Activated CD4-positive, CD25-positive, alpha-beta regulatory T cell treated with anti-CD3 and anti-CD28 coated beads, Interleukin-2, amount 50 U/mL, for 72 hours (primary cell): ENCODE data around the gene PGM5.

ENCODE experiments used
- DNase-seq: peaks from one replicate; pipeline ENCODE4 v3.0.0; 2021

The PGM5 gene

DNA sequence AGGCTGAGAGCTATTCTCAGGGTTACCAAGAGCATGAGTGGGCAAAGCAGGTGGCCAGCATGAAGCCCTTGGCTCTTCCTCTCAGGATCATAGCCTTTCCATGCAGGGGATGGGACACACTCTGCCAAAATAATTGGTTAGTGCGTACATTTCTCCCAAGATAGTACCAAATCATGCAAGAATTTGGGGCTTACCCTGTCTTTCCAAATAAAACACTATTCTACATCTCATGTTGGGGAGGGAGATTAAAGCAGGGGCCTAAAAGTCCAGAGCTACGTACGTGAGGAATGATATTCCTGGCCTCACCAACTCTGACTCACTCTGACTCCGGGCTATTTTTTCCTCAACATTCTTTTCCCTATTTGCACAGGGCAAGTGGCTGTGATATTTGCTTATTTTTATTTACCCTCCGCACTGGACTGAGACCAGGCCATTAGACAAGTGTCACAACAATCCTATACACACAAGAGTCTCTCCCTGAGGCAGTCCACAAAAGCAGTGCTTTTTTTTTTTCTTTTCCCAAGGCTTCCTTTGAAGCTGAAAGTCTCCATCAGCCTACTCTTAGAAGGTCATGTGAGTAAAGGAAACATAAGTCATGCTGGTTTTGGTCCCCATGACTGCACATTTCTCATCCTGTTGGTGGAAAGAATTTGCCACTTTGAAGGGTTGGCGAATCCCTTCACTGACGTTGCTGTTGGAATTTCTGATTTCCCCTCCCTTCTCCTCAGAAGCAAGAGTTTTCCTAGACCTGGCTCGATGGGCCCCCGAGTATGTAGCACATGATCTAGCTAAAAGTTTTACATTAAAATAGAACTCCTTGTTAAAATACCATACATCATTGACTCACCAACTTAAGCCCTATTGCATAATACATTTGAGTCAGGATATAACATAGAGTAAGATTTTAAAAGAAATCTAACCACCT is 144.3 kb downstream of the PGM5 start:
- DNase-seq = no peak

DNA sequence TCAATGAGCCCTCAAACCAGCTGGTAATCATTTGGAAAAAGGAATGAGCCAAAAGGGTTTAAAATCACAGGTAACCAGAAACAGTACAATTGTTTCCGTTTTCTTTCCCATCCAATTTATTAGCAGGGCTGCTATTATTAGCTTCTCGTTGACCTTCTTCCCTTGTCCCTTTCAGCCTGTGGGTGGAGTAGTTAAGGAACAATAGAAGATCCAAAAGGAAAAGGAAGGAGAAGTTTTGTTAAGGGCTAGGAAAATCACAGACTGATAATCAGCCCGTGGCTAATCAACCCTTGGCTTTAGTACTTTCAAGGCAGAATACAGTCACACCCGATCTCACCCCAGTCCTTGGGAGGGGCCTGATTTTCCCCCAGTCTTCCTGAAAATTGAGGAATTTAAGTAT is 145.9 kb downstream of the PGM5 start:
- no peak for DNase-seq

DNA sequence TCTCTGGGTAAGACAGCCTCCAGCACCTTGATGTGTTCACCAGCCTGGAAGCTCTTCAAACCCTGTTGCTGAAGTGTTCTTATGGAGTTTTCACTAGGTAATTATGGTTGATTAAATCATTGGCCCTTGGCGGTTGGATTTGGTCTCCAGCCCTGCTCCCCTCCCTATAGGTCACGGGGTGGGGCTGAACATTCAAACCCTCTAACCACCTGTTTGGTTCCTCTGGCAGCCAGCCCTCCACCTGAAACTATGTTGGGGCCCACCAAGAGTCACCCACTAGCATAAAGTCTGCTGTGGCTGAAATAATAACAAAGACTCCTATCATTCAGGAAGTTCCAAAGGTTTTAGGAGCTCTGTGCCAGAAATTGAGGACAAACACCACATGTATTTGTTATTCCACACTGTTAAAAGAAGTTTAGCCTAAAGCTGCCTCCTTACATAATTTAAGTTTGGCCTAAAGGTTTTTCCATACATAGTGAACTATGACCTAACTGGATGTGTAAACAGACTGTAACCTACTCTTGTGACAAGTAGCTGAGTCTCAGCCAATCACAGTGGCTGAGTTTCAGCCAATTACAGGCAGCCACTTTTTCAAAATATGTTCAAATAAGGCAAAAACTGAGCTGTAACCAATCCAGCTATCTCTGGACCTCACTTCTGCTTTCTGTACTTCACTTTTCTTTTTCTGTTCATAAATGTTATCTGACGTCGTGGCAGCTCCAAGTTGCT is 149.4 kb downstream of the PGM5 start:
- no peak for DNase-seq

DNA sequence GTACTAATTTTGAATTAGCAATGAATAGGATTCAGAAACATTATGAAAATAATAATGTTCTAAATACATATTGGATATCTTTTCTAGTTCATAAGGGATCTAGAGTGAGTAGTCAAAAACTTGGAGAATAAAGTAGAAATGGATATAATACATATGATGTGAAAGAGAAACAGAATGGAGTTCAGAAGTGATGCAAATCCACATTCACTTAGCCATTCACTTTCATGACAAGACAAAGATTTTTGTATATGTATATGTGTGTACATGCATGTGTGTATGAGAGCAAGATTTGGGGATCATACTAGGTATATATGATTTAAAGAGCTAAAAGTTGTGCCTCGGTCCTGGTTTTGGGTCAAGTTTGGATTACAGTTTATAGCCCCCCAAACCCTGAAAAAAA is 150.1 kb downstream of the PGM5 start:
- DNase-seq = no peak

DNA sequence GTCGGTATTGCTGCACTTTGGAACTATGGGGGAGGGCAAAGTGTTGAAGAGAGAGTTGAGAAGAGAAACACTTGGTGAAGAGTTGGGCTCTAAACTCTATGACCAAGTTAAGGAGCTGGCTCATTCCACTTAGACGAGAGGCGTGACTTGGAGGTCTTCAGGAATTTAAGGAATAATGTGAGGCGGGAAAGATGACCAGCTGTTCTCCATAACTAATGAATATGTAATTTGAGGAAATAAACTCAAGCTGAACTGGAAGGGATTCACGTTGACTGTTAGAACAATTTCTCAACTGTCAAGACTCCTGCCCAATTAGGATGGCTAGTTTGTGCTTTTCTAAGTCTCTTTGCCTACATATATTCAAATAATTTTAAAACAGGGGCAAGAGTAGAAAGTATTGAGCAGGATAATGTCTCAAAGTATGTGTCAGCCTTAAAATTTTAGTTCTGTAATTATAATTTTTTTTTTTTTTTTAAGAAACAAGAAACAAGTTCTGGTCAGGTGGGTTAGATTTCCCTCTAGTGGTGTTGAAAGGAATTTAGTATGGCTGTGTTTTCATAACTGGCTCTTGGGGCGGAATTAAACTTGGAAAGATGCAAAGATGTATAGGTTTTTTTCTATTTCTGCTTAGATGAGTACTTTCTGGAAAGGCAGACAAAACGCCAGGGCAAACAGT is 150.9 kb downstream of the PGM5 start:
- DNase-seq = no peak

DNA sequence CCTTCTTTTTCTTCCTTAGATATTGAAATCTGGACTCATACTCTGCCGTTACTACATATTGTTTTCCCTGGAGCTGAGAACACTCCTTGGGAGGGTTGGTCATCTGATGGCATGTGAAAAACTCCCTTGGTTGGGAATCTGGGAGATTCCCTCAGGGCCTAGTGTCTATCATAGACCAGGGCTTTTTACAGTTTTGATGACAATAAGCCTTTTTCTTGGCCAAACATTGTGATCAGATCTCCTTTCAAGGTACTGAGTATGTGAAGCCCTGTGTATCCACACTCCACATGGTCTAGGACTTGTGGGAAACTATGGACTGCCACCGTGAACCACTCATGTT is 151.4 kb downstream of the PGM5 start:
- DNase-seq = no peak

DNA sequence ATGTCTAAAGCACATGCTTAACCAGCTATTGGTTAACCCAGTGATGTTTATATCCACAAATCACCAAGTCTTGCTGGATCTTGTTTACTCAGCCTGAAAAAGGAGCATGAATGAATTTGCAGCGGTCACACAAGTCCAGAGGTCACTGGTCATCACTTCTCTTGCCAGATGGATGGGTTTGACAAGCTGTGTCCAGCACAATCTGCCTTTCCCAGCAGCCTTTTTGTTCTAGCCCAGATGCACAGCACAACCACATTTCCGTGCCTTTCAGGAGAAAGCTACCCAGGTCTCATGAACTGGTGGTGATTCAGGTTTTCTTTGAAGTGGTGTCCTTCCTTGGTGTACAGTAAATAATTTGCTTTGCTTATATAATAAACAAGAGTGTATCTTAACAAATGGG is 152.1 kb downstream of the PGM5 start:
- DNase-seq = no peak

DNA sequence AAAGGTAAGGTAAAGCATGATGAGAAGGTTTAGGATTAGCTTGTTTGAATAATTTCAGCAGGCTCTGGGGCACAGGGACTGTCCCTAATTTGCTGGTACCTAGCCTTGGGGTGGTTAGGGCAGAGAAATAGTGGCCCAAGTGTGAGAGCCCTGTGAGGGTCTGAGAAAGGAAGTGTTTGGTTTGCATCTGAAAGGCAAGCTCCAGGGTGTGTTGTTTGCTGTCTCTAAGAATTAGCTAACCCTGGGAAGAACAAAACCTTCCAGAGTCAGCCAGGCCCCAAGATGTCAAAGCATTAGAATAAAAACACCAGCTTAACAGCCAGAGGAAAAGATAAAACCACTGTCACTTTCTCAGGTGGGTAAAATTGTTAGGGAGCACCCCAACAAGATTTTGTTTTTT is 153.3 kb downstream of the PGM5 start:
- DNase-seq = no peak

DNA sequence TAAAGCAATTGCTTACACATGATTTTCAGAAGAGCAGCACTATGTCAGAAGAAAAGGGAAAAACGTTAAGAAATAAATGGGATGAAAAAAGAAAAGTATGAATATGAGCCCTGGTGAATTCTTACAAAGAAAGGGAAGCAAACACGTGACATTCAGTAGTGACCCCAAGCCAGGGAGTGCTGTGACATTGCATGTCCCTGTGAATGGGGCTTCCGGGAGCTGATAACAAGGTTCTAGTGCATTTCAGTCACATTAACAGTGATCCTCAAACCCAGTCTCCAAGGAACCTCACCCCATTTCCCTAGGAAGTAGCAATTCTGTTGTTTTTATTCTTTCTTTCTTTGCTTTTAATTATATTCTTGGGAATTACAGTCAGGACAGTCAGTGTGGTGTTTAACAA is 157.0 kb downstream of the PGM5 start:
- no peak for DNase-seq

DNA sequence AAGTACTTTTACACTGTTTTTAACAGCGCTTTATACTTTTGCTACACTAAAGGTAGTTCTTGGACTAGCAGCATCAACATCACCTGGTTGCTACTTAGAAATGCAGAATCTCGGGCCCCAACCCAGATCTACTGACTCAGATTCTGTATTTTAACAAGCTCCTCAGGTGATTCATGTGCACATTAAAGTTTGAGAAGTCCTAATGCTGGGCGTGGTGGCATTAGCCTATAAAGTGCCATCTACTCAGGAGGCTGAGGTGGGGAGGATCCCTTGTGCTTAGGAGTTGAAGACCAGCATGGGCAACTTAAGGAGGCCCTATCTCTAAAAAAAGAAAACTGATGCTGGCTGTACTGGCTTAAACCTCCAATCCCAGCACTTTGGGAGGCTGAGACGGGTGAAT is 157.6 kb downstream of the PGM5 start:
- DNase-seq = no peak

DNA sequence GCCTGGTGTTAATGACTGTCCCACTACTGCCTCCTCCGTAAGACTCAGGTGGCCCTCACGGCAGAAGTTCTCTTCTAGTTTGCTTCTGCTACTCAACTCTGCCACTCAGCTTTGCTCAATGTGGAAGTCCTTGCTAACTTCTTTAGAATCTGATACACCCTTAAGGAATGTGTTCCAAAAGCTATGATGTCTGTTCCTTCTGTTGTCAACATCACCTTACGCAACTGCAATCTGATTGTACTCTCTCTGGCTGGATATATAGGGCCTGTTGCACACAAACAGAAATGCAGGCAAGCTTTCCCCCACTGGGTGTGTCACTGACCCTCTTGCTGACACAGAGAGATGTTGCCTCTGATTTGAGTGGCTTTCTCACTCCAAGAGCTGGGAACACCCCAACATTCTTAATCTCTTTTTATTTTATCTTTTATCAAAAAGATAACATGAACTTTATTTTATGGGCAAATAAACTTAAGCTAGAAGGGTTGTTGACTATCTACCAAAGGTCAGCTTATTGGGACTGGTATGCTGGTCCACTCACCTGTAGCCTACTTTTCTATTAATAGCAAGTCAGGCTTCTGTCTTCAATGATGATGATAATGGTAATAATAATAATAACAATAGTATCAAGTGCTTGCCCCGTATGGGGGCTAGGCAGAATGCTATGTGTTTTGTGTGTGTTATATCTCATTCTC is 159.1 kb downstream of the PGM5 start:
- no peak for DNase-seq

DNA sequence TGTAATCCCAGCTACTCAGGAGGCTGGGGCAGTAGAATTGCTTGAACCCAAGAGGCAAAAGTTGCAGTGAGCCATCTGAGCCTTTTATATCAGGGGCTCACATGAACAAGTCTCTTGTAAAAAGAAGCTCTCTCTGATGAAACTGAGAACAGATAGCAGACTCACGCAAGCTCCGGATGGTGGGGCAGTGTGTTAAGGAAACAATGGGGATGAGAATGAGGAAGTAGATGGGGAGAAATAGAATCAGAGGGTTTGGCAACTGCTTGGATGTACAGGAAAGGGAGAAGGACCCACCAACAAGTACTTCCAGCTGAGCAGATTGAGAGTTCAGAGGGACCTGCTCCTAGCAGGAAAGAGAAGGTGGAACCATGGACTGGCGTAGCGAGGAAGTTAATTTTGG is 165.7 kb downstream of the PGM5 start:
- DNase-seq = no peak

DNA sequence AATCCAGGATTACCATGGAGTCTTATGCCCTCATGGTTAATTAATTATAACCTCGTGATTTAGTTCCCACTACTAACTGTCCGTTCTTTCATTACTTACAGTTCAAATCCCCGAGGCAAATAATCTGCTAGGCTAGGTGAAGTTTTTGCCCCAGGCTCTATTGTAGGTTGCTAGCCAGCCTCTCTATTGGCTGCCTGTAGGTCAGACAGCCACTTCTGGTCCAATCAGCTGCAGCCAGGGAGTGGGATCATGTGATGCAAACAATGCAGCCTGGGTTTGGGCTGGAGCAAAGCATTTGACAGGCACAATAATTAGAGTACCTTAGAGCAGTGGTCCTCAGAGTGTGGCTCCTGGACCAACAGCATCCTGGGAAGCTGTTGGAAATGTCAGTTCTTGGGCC is 166.5 kb downstream of the PGM5 start:
- no peak for DNase-seq

DNA sequence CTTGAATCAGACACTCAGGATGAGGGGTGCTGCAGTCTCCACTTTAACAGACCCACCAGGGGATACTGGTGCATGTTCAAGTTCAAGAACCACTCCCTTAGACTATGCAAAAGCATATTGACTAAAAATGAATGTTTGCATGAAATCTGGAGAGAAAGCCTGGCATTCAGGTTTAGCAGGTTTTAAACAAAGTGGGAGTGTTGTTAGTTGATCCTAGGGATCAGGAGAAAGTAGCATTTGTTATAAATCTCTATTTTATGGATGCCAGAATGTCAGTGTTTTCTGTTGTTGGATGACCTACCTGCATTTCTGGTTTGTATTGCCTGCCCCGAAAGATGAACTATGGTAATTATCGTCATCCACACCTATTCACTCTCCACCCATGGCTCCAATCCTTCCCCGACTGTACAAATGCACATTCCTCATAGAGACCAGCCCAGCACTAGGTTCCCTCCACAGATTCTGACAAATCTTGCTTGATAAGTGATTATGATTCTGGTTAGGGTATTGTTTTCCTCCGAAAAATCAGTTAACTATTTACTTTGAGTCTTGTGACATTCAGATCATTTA is 167.0 kb downstream of the PGM5 start:
- DNase-seq = no peak

DNA sequence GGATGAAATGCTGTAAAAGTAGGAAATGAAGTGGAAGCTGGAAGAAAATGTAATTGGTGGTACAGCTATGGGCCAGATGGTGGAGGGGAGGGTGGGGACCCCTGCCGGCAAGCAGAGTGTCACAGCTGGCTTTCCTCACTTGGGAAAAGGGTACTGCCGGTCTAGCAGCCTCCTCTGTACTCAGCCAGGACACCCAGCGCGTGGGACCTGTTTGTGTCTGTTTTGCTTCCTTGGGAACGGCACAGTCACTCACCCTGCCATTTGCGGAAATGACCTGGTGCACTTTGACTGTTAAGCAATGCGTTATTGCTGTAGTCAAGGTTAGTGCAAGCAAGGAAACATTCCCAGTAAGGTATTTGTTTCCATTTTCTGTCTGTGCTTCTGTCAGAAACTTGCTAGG is 174.2 kb downstream of the PGM5 start:
- no peak for DNase-seq

DNA sequence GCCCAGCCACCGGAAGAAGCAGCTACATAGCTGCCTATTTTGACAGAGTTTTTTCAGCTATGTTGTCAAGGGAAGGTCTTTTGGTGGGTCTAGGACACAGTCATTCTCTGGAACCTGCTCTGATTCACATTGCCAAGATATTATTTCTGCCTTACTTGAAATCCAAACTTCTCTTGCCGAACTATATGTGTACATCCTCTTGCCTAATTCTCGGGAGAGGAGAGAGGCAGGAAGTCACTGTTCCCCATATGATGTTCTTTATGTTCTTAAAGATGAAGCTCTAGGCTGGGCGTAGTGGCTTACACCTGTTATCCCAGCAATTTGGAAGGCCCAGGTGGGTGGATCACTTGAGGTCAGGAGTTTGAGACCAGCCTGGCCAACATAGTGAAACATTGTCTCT is 175.7 kb downstream of the PGM5 start:
- DNase-seq = no peak

DNA sequence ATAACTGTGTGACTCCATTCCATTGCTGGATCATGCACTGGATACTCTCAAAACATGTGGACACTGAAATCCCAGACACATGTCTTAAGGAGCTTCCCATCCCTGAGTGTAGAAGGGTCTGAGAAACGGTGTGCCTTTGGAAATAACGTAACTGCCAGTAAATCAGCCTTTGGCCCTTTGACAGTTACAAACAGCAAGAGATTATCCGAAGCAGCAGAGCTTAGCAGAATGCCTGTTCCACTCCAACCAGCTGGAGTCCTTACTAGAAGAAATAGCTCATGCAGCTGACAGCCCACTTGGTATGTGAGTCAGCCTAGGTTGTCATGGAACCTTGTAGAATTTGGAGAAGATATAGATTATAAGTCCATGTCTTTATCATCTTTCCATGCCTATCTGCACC is 177.3 kb downstream of the PGM5 start:
- no peak for DNase-seq

DNA sequence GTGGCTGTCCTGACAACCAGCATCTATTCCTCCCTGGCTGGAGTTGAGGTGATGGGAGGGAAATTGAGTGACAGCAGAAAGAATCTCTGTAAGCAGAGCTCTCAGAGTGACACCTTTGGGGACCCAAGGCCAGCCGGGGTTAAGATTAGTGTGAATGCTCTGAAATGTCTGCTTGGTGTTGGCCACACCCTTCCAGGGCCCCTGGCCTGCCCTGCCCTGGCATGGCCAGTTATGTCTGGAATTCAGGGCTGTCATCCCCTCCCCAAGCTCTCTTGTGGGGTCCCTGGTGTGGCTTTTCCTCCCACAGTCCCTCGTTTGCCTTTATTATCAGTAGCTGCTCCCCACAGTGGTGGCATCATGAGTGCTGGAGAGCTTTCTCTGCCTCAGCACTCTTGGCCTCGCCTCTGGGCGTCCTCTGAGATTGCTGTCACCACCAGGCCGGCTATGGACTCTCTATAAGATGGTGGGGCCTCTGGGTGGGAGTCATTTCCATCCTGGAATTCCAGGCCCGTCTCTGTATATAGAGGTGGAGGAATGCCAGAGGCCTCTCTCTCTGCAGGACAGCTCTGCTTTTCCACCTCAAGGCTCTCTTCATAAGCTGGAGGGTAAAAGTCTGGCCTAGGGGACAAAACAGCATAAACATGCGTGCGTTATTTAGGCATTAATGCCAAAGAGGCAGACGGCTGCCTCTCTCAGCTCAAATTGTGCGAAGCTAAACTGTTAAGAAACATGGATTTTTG is 180.6 kb downstream of the PGM5 start:
- no peak for DNase-seq

DNA sequence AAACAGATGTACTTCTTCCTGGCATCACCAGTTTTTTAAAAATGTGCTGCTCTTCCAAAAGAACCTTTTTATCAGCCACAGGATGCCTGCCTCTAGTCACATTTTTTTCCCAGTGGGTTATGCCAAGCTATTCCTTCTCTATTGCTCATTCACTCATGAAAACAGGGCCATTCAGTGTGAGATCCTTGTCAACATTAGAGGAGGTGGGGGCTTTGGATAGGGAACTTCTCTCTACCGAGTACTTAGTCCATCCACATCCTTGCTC is 181.1 kb downstream of the PGM5 start:
- no peak for DNase-seq

DNA sequence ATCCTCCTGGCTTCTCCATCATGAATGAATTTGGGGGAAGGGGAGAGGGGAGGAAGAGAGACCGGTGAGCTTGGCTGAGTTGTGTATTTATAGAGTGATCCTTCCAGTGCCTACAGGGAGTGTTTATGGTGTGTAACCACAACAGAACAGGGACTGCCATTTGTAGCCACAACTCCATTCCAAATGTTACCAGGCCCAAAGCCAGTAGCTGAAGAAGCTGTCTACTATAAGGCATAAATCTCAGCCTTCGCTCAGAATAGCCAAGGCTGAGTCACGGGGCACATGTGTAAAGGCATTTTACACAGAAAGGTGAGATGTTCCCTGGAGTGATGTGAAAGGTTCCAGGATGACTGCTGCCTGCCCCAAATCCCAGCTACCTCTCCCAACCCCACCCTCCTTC is 181.8 kb downstream of the PGM5 start:
- DNase-seq = no peak

DNA sequence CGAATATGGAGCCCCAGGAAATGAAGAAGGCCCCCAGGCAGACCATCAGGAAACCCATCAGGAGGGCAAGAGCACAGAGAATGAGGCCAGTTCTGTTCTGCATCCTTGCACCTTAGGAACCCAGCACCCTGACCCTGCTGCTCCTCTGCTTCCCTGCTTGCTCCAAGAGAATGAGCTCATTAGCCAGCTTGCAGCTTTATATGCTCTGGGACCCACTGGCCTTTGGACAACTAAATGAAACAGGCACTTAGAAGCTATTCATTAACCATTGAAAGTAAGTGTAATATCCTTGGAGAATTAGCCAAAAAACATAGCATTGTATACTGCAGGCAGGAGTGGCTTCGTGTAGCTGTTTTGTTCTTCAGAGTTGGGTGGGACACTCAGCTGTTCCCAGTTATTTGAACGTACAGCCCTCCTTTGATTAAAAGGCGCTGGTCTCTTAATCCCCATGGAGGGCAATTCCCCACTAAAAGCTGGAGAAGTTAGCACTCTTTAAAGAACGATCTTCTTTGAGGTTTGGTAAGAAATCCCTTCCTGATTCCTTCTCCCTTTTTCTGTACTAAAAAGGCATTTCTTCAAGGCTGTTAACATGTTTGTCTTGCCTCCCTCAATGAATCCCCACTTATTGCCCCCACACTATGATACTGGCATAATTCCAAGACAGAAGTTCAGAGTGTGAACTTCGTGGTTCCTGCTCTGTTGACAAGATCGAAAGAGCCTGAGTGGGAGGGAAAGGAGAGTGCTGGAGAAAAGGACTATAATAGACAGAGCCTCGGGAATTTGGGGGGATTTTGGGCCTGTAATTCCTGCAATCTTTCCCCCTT is 184.5 kb downstream of the PGM5 start, which contains the start of gene TMEM252:
Gene TMEM252 (minus strand): TSS at position 172 of the 824 bp plus-strand sequence. CDS start 69 bp downstream, at position 103.
- DNase-seq = no peak

DNA sequence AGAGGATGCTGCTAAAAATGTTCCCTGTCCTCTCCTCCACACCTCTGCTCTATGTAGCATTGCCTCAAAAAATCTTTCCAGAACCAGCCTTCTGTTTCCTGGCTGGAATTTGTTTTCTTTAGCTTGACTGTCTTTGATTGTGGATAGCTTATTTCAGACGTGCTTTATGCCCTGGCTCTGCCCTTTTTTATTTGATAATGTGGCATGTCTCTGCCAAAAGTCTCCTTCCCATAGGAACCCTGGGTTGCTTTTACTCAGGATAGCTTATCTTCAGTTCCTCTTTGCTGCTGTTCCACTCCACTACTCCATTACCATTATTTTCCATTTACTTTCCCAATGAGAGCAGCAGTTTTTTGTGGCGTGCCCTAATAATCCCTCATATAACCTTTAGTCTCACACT is 185.2 kb downstream of the PGM5 start:
- no peak for DNase-seq
